HTERT RPE-1 (cell line): ENCODE data around the gene ILF3.
"Not testable (repeated sequence)": the region's sequence is repeated elsewhere in the genome, so short reads cannot be mapped to it uniquely, and the experiment has no call there.

Experiments used
- in situ Hi-C: fragments of 300-500 bp; cut with MboI; formaldehyde crosslinking; loops from 4 replicates; pipeline ENCODE4 v1.14.3; 2020; ENCODE audit warnings: low sequenced_read_pairs

ILF3 gene

GRCh38 chr19:10642473-10643171, 11.5 kb upstream of the ILF3 start:
- in situ Hi-C loops, result no loop called here

GRCh38 chr19:10643172-10643967, 10.8 kb upstream of the ILF3 start:
- in situ Hi-C loops, result no loop called here

GRCh38 chr19:10643968-10644259, 10.2 kb upstream of the ILF3 start:
- in situ Hi-C loops, result no loop called here

GRCh38 chr19:10644260-10645007, 9.7 kb upstream of the ILF3 start:
- in situ Hi-C loops, result no loop called here

GRCh38 chr19:10646456-10647159, 7.5 kb upstream of the ILF3 start:
- in situ Hi-C loops, result no loop called here

GRCh38 chr19:10648360-10648759, 5.8 kb upstream of the ILF3 start:
- in situ Hi-C loops, result no loop called here

GRCh38 chr19:10651851-10652250, 2.3 kb upstream of the ILF3 start:
- in situ Hi-C loops, result no loop called here

- in situ Hi-C loops, result no loop called here
Measured at GRCh38 chr19:10653482-10653731, 739 bp upstream of the ILF3 start.

- in situ Hi-C loops, result no loop called here
Measured at GRCh38 chr19:10654610-10655456, 687 bp downstream of the ILF3 start.

- in situ Hi-C loops, result no loop called here
Measured at GRCh38 chr19:10655457-10656312, 1.5 kb downstream of the ILF3 start.

- in situ Hi-C loops, result no loop called here
Measured at GRCh38 chr19:10660346-10660745, 6.2 kb downstream of the ILF3 start.

GRCh38 chr19:10661946-10662345, 7.8 kb downstream of the ILF3 start:
- in situ Hi-C loops, result no loop called here

- in situ Hi-C loops, result no loop called here
Measured at GRCh38 chr19:10662384-10663251, 8.5 kb downstream of the ILF3 start.

- in situ Hi-C loops, result not testable (repeated sequence)
Measured at GRCh38 chr19:10663252-10663563, 9.1 kb downstream of the ILF3 start.

- in situ Hi-C loops, result no loop called here
Measured at GRCh38 chr19:10667867-10668266, 13.7 kb downstream of the ILF3 start.

- in situ Hi-C loops, result no loop called here
Measured at GRCh38 chr19:10669246-10669645, 15.1 kb downstream of the ILF3 start.

GRCh38 chr19:10670182-10670581, 16.0 kb downstream of the ILF3 start:
- in situ Hi-C loops, result no loop called here

GRCh38 chr19:10670876-10671804, 17.0 kb downstream of the ILF3 start:
- in situ Hi-C loops, result no loop called here
